HG03565 (cell line): ENCODE results near the gene CAMTA1.

Experiments used
- ATAC-seq: cut with Tn5 transposase; IDR thresholded peaks from one replicate; pipeline ENCODE4 v1.9.1; 2021; ENCODE audit warnings: mild to moderate bottlenecking, moderate library complexity; ENCODE audit not compliant: unreplicated experiment

The CAMTA1 gene

DNA sequence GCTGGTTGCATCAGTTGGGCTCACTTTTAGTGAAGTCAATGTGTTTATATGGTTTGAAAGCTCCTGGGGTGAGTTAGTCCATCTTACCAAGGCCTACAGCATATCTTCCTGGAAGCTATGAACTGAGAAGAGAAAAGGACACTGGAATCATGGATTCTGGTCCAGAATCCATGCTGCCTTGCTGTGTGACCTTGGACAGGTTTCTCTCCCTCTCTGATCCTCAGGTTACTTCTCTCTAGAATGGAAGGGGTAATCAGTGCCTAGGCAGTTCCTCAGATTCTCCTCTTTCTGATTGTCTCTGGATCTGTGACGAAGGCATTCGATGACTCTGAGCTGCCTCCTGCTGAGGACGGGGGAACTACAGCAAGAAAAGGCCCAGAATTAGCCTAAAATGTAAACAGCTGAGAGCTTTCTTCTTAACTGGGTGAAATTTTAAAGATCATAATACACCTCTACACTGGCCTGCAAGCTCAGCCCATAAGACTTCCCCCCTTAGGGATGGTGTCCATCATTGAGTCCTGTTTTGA, 560.9 kb downstream of the CAMTA1 start:
- ATAC-seq, result no peak

DNA sequence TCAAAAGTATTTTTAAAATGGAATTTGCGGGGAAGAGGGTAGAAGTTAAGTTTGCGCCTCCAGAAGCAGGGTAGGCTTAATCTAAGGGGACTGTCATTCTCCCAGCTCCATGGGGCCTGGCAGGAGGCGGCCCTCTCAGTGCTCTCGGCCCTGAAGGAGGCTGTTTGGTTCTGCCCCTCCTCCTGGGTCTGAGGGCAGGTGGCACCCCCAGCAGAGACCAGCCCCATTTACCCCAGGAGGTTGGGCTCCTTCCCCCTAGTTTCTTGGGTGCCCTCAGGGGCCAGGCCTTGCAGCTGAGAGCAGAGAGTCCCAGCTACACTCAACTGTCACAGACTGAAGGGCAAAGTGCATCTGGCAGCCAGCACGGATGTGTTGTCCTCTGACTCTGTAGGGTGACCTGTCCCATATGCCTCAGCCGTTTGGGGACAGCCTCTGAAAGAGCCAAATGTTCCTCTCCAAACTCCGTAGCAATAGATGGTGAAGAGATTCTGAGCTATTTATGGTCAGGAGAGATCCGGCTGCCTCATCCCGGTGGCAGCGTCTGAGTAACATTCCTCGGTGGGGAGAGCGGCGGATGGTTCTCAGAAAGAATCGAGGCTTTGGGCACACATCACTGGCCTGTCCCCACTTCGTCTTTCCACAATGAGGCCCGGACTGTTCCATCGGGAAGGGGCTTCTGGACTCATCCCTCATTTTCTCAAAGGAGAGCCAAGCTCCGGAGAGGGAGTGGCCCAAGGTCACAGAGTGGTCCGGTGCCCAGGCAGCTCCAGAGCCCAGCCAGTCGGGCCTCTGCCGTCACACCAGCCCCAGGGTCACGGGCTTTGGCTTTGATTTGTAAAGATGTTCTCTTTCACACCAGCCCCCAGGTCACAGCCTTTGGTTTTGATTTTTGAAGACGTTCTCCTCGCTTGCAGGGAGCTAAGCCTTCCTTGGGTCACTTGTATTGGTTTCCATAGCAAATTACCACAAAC, 561.6 kb downstream of the CAMTA1 start:
- no peak for ATAC-seq

DNA sequence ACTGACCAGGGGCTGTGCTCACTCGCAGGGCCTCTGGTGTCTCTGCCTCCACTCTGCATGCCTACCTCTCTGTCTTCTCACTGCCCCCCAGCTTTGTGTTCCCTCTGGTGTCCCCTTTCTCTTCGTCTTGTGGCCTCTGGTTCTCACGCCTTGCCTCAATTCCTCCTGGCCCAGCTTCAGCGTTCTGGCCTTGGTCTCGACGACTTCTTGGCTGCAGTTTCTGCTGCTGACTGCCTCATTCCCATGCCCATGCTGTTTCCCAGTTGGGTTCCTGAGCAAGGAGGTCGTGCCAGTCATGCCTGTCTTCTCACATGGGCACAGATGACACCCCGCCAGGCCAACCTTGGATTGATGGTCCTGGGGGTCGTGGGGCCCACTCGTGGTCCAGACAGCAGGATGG, 562.8 kb downstream of the CAMTA1 start:
- no peak for ATAC-seq

DNA sequence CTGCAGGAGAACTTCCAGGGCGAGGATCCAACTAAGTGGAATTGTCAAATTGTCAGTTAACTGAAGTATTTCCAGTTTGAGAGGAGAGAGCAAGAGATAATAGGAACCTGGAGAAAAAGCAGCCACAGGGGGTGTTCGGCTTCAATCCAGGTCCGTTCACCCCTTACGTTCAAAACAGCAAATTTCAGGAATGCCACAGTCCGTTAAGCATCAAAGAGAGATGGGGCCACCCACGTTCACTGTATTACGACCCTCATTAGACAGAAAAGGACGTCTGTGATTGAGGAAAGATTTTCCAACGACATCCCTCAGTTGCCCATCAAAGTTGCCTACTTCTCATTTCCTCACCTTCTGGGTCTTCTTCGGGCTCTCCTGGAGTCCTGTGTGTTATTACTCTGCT, 563.3 kb downstream of the CAMTA1 start:
- no peak for ATAC-seq

DNA sequence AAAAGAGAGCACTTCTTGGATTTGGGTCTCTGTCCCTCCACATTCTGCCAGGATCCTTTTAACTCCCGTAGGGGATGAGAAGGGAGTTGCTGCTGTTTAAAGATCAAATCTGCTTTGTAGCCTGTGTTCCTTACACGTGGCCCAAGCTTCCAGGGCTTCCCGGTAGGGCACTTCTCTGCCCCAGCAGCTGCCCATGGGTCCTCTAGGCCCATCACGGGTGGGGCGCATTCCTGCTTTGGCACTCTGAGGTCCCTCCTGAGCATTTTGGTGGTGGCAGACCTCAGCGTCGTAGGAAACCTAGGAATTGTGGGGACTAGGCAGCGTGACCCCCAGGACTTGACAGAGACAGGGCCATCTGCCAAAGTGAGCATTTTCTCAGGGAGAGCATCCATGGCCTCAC, 565.5 kb downstream of the CAMTA1 start:
- ATAC-seq, result no peak

DNA sequence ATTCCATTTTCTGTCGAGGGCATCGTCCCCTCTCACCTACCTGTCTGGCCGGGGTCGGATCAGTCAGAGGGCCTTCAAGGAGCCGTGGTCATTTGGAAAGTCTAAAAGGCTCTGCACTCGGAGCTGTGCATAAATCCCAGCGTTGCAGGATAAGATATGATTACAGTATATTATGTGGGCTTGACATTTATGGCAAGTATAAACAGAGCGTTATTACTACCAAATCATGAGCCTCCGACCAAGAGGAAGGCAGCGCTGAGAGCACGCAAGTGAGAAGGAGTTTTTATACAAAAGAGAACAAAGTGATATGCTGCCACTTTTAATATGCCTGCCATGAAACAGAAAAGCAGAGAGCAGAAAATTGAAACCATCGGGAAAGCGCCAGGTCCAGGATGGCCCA, 566.4 kb downstream of the CAMTA1 start:
- ATAC-seq, result no peak

DNA sequence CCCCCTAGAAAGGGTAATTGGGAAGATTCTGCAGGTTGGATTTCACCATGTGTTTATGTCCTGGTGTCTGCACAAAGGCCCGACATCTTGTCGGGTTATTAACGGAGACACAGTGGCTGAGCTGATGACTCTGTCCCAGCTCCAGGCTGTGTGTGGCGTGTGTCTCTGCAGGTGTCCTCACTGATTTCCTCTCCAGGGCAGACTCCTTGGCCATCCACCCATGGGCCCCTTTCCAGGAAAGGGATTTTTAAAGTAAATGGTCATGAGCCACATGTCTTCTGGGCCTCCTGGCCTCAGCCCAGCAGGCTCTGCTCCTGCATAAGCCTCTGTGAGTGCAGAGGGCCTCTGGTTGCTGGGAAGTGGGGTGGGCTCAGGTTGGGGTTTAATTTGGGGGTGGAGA, 567.1 kb downstream of the CAMTA1 start:
- no peak for ATAC-seq

DNA sequence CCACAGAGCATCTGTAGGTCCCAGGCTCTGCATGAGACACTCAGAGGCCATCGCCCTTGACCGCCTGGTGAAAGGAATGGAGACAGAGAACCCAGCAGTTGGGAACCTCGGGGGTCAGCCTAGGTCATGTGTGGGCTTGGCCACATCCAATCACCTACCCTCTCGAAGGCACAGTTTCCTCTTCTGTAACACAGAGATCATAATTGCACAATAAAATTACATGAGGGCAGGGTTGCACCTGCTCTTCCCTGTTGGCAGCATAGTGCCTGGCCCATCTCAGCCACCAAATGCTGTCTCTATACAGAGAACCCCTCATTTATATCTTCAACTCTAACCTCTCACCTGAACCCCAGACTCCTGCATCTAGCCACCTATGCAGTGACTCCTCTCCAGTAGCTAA, 567.7 kb downstream of the CAMTA1 start:
- no peak for ATAC-seq

DNA sequence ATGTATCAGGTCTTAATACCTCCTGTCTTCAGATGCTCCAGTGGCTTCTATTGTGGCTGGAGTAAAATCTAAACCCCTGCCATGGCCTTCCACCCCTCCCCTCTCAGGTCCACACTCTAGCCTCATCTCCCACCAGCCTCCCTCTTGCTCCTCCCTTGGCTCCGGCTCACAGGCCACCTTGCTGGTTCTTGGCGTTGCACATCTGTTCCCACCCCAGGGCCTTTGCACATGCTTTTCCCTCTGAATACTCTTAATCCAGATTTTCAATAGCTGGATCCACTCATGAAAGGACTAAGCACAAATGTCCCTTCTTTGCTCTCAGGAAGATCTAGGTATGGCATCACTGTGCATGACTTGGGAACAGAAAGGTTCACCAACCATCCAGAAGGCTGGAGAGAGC, 570.4 kb downstream of the CAMTA1 start:
- ATAC-seq, result no peak

DNA sequence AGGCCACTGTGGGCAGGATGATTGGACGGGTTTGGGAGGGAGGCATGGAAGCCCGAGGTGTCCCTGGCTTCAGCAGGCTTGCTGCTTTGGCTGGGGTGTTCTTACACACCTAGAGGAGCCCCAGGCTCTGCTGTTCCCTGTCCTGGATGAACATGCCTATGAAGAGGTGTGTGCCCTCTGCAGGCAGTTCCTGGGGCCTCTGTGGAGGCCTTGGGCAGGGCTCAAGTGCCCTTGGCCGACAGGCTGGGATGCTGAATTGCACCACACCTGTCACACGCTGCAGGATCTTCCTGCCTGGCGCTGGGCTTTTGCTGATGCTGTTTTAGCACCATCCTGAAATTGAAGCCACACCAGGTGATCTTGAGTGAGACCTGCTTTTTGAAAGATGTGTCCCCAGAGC, 570.8 kb downstream of the CAMTA1 start:
- no peak for ATAC-seq

DNA sequence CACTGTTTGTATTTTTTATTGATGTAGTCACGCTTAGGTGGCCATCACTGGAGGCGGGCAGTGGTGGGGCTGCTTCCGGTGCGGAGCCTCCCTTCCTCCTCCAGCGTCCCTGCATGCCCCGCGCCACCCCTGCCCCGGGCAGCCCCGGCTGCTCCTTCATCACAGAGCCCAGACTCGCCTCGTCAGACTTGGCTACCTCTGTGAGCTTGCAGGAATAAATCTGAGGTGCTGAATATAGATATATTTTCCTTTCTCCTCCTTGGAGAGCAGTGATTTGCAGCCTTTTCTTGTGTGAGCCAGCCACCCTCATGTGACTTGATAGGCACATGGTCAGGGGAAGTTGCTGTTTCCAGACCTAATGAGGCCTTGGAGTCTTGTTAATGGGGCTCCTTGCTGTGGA, 573.2 kb downstream of the CAMTA1 start:
- no peak for ATAC-seq

DNA sequence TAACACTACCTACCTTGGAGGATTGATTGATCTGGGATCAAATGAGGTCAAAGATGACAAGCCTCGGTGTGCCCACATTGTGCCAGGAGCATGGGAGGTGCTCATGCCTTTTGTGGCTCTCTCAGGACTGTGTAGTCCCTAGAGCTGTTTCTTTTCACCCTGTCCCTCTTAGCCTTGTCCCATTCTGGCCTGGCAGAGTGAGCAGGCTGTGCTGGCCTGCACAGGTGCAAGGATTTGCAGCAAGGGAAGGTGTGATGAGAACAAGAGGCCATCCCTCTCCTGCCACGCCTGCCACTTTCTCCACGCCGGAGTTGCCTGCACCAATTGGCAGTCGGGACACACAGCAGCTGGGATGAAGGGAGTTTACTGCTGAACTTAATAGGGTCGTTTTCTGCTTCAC, 575.3 kb downstream of the CAMTA1 start:
- ATAC-seq, result no peak

DNA sequence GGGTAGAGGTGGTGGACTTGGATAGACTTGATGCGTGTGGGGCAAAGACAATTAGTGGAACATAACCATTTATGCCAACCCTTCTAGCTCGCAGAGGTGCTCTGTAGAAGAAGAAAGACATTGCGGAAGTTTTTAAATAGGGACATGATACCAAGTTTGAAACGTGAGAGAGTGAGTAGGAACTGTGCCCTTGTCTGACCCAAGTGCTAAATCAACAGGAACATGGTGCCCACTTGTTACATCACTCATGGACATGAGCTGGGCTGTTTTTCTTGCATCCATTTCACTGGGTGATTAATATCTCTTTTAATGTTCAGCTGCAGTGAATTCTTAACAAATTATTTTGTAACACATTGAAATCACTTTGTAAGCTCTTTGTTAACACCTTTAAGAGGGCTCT, 577.7 kb downstream of the CAMTA1 start:
- ATAC-seq, result no peak

DNA sequence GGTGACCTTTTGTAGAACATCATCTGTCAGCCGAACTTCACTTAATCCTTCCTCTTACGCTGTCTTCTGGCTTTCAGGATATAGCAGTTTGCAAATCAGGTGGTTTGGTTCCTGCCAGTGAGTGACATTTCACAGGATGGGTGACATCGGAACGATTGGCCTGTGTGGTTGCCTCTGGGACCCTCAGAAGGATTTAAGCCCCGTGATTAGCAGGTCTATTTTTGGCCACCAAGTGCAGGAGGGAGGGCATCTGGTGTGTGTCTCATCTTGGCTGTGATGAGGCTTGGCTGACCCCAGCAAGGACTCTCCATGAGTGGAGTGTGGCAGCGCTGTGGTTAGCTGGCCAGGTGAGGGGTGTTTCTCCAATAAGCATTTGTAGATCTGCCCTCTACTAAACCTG, 578.2 kb downstream of the CAMTA1 start:
- ATAC-seq, result no peak

DNA sequence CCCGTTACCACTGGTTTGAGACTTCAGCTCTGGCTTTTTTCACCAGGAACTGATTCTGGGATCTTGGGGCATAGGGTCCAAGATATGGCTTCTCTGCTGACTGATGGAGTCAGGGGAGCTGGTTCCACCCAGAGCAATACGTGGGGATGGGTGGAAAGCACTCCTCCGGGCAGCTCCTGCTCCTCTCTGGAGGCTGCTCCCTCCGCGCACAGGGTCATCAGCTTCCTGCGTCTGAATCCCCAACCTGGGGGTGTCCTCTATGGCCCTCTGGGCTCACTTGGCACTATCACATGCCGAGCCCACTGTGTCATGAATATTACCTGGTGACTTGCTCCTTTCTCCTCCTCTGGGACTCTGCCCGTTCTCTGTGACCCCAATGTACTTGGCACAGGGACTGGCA, 580.5 kb downstream of the CAMTA1 start:
- ATAC-seq, result no peak

DNA sequence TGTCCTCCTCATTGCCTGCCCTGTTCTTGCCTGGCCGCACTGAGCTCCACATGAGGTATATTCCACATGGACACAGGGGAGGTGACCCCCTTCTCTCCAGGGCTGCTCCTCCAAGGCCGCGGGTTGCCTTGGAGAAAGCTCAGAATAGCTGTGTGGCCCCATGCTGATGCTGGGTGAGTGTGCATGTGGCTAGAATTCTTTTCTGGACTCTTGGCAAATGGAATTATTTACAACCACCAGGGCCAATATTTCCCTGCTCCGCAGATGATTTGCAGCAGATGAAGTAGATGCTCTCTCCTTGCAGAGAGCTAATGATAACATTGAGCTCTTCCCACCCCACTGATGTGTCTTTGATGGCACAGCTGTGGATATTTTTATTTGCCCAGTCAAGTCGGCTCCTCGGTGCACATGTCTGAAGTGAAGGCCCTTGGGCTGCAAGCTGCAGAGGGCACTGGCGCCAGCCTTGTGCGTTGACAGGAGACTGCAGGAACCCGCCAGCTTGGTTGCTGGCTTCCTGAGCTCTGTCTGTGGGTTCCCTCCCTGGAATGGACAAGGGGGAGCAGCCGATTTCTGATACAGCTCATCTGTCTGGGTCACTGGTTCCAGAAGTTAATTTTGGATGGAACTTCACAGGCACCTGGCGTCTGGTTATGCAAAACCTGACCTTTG, 581.2 kb downstream of the CAMTA1 start:
- no peak for ATAC-seq

DNA sequence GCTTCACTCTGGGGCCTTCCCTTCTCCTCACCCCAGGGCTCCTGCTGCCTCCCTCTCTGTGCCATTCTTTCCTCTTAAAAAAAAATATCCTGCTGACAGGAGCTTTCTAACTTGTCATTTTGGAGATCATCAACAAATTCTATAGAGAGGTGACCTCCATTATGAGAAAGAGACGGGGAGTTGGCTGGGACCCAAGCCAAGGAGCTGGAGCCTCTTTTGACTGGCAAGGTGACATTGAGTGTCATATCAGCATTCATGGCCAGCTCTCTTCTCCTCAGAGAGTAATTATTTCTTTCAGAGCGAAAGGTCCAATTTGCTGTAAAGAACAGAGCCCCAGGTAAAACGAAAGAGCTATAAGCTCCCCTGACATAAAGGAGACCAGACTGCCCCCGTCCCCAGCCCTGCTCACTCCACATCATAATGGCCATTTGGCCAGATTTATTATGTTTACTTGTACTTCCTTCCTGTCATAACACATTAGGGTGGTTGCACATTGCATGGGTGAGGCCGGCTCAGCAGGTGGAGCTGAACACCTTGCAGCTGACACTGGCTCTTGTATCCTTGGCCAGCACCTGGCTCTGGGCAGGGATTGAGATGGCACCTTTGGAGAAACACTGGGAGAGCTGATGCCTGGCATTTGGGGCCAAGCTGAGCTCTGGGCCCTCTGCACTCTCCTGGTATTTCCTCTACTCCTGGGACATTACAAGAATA, 581.9 kb downstream of the CAMTA1 start:
- ATAC-seq, result no peak

DNA sequence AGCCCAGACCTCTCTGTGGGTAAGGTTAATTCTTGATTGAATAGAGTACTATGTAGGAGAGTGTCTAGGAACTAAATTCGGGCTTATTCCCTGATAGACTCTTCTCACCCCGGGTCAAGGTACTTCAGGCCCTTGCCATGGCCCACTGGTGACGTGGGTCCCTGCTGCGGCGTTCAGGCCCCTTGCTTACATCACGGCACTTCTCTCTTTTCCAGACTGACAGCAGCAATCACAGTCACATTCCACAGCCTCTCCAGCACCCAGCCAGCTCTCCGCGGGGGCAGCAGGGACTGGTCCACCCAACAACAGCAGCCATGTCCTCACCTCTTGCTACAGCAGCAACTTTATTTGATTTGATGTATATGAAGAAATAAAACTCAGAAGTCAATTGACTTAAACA, 584.6 kb downstream of the CAMTA1 start:
- no peak for ATAC-seq

DNA sequence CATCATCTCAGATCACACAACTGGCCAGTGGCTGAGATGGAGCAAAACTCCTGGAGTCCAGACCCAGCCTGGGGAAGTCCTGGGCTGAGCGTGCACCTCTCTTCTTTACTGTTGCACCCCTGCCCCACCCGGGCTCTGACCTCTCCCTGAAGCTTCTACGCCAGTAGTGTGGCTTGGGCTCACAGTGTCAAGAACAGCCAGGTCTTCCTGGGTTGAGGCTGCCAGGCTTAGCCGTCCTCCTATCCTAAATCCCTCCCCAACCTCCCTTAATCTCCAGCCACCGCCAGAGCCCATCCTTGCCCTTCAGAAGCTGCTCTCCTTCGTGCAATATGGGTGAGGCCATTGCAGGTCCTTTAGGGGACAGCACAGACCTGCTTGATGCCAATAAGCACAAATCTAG, 586.7 kb downstream of the CAMTA1 start:
- ATAC-seq, result no peak

DNA sequence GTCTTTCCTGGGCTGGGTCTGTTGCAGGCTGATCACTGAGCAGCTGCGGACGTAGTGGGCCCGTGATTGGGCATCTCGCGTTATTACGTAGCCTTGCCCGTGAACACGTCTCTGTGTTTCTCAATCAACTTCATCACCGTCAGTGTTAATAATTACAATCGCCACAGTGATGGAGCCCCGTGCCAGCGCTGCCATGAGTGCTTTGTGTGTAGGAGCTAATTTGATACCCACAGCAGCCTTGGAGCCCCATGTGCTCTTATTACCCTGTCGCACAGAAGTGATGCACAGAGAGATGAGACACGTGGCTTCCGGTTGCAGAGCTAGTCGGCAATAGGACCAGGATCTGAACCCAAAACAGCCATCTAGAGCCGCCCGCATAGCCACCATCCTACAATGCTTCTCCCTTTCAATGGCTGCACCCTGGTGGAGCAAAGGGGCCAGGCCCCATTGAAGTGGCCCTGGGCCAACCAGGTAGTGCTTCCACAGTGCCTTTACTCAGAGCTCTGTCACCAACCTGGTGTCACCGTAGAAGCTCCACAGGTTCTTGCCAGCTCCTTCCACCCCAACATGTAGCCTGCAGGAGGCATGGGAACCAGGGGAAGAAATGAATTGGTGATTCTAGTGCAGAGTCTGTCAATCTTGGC, 587.3 kb downstream of the CAMTA1 start:
- ATAC-seq, result no peak

DNA sequence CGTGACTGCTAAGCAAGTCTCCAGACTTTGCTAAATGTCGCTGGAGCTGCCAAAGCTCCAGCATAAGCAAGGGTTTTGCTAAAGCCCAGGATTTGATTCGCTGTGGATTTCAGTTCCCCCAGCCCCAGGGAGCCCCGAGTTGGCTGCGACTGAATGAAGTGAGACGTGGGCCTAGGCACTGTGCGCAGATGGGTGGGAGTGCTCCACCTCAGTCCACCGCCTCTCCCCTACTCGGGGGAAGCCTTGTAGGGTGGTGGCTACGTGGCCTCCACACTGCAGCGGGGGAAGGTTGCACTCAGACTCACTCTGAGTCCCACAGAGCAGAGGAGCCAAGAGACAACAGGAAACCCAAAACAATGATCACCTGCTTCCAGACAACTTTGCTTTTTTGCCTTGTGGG, 588.0 kb downstream of the CAMTA1 start:
- ATAC-seq, result no peak
